Liver (tissue), 9 donors: ENCODE data around the gene CARD19. TPM values are rescaled to one million over a fixed set of nuclear protein-coding genes. Genes with fewer than 3 reads are reported as not detected.
"Not testable (repeated sequence)": the region's sequence is repeated elsewhere in the genome, so short reads cannot be mapped to it uniquely, and the experiment has no call there.

Experiments used
- DNase-seq: peaks from one replicate; pipeline ENCODE4 v3.0.0-alpha.2; 2017; ENCODE audit warnings: low spot score
- H3K27ac ChIP-seq, 2 donors: one replicate each; pipeline ENCODE4 v1.7.0; 2013; ENCODE audit warnings: inconsistent platforms in 2 of 2, low read length in 2 of 2, control low read depth in 1 of 2, low read depth in 1 of 2, mild to moderate bottlenecking in 1 of 2
- H3K27me3 ChIP-seq, 4 donors: one replicate each; pipeline versions ENCODE4 v1.6.1 to v1.7.0; 2013; ENCODE audit warnings: low read length in 3 of 4, inconsistent platforms in 1 of 4, mild to moderate bottlenecking in 1 of 4, moderate library complexity in 1 of 4; ENCODE audit not compliant: control insufficient read depth in 4 of 4, insufficient read depth in 4 of 4
- H3K36me3 ChIP-seq, 4 donors: one replicate each; pipeline versions ENCODE4 v1.6.1 to v1.7.0; 2013; ENCODE audit warnings: low read length in 3 of 4, mild to moderate bottlenecking in 3 of 4, low read depth in 1 of 4, moderate library complexity in 1 of 4; ENCODE audit not compliant: control insufficient read depth in 4 of 4, insufficient read depth in 3 of 4
- H3K4me1 ChIP-seq, 4 donors: one replicate each; pipeline versions ENCODE4 v1.6.1 to v1.7.0; 2013; ENCODE audit warnings: low read length in 3 of 4, mild to moderate bottlenecking in 3 of 4, moderate library complexity in 1 of 4; ENCODE audit not compliant: control insufficient read depth in 4 of 4, insufficient read depth in 4 of 4
- H3K4me3 ChIP-seq, 3 donors: one replicate each; pipeline versions ENCODE4 v1.6.1 to v1.7.0; 2013; ENCODE audit warnings: low read length in 3 of 3, control low read depth in 1 of 3, low read depth in 1 of 3, mild to moderate bottlenecking in 1 of 3
- H3K9ac ChIP-seq, 2 donors: one replicate each; pipeline ENCODE4 v1.7.0; 2013; ENCODE audit warnings: low read length in 2 of 2, mild to moderate bottlenecking in 2 of 2, moderate library complexity in 2 of 2, control low read depth in 1 of 2, low read depth in 1 of 2
- H3K9me3 ChIP-seq, 4 donors: one replicate each; pipeline versions ENCODE4 v1.6.1 to v1.7.0; 2013; ENCODE audit warnings: low read length in 3 of 4; ENCODE audit not compliant: control insufficient read depth in 4 of 4
- EGR1 ChIP-seq, 2 donors: IDR thresholded peaks; 2 replicates each; pipeline ENCODE4 v1.6.1; 2016 to 2018; ENCODE audit warnings: antibody characterized with exemption in 2 of 2, low read depth in 2 of 2
- FOXA1 ChIP-seq: IDR thresholded peaks from 2 replicates; pipeline ENCODE4 v1.6.1; 2016; ENCODE audit warnings: antibody characterized with exemption
- FOXA2 ChIP-seq: IDR thresholded peaks from 2 replicates; pipeline ENCODE4 v1.6.1; 2016; ENCODE audit warnings: antibody characterized with exemption
- GABPA ChIP-seq, 2 donors: IDR thresholded peaks in 1 of 2; conservative IDR thresholded peaks in 1 of 2; 2 replicates each; pipeline ENCODE4 v1.6.1; 2016; ENCODE audit warnings: antibody characterized with exemption in 2 of 2, mild to moderate bottlenecking in 1 of 2, moderate library complexity in 1 of 2
- HNF4A ChIP-seq, 2 donors: conservative IDR thresholded peaks; 2 replicates each; pipeline ENCODE4 v1.6.1; 2016; ENCODE audit warnings: antibody characterized with exemption in 2 of 2, mild to moderate bottlenecking in 2 of 2
- HNF4G ChIP-seq: IDR thresholded peaks from 2 replicates; pipeline ENCODE4 v1.6.1; 2016; ENCODE audit warnings: antibody characterized with exemption
- JUND ChIP-seq, 2 donors: IDR thresholded peaks; 2 replicates each; pipeline ENCODE4 v1.6.1; 2016; ENCODE audit warnings: antibody characterized with exemption in 2 of 2
- MAX ChIP-seq: IDR thresholded peaks from 2 replicates; pipeline ENCODE4 v1.6.1; 2016; ENCODE audit warnings: antibody characterized with exemption
- NR2F2 ChIP-seq: IDR thresholded peaks from 2 replicates; pipeline ENCODE4 v1.6.1; 2016; ENCODE audit warnings: antibody characterized with exemption
- RAD21 ChIP-seq, 2 donors: IDR thresholded peaks; 2 replicates each; pipeline ENCODE4 v1.6.1; 2016; ENCODE audit warnings: antibody characterized with exemption in 2 of 2, mild to moderate bottlenecking in 2 of 2
- RXRA ChIP-seq, 2 donors: IDR thresholded peaks; 2 replicates each; pipeline ENCODE4 v1.6.1; 2017 to 2018; ENCODE audit warnings: antibody characterized with exemption in 2 of 2, mild to moderate bottlenecking in 1 of 2
- SP1 ChIP-seq: IDR thresholded peaks from 2 replicates; pipeline ENCODE4 v1.6.1; 2018; ENCODE audit warnings: antibody characterized with exemption, mild to moderate bottlenecking
- TAF1 ChIP-seq: conservative IDR thresholded peaks from 2 replicates; pipeline ENCODE4 v1.6.1; 2016; ENCODE audit warnings: antibody characterized with exemption, mild to moderate bottlenecking
- YY1 ChIP-seq: IDR thresholded peaks from 2 replicates; pipeline ENCODE4 v1.6.1; 2016; ENCODE audit warnings: antibody characterized with exemption, mild to moderate bottlenecking
- ZBTB33 ChIP-seq: IDR thresholded peaks from 2 replicates; pipeline ENCODE4 v1.6.1; 2016; ENCODE audit warnings: antibody characterized with exemption
- WGBS: extraction: QIAGEN DNeasy Blood & Tissue Kit; methylation state at CpG from one replicate; pipeline ENCODE4 v1.1.7; 2013; 5-methylcytosine and 5-hydroxymethylcytosine counted together
- polyA plus RNA-seq, 2 donors: library from polyadenylated mRNA; stranded (reverse) in 1 of 2; unstranded in 1 of 2; fragments of 200-250 nt in 1 of 2; fragments of >200 nt in 1 of 2; fragmentation: Nextera tagmentation in 1 of 2; extraction: Ambion mirVana in 1 of 2; gene quantifications; one replicate each; pipeline versions ENCODE4 v1.2.1 to v1.2.3, GENCODE V29; 2013 to 2015
- total RNA-seq, 2 donors: library from RNA; depleted of rRNA; stranded (reverse); fragments of >200 nt; gene quantifications; one replicate each; pipeline ENCODE4 v1.2.3, GENCODE V29; 2014
- TF ChIP-seq, protein P1 (sequence below): fragments of 150-350 bp; IDR thresholded peaks from 2 replicates; pipeline ENCODE4 v1.5.1; 2017; ENCODE audit warnings: improper control_type of control experiment, low read depth, low read length; ENCODE audit not compliant: missing input control
- TF ChIP-seq, protein P2 (sequence below): IDR thresholded peaks from 2 replicates; pipeline ENCODE4 v1.6.1; 2016; ENCODE audit warnings: antibody characterized with exemption, mild to moderate bottlenecking
- TF ChIP-seq, protein P3 (sequence below): IDR thresholded peaks from 2 replicates; pipeline ENCODE4 v1.6.1; 2016; ENCODE audit warnings: antibody characterized with exemption
- donor health status: healthy.
- donor health status: healthy.
- donor health status: healthy.
- donor health status: healthy.
- donor health status: healthy.

CARD19 gene
- total and polyA plus RNA-seq, 4 donors: 13.0 to 18.2 (median 16.3) TPM

GRCh38 chr9:93141771-93142483, 45.9 kb downstream of the CARD19 start (continued):
- no peak for TF ChIP-seq EGR1 (IDR thresholded peaks at IDR 0.05; ENCODE audit: low read depth in 2 of 2)
- TF ChIP-seq, protein P1, sequence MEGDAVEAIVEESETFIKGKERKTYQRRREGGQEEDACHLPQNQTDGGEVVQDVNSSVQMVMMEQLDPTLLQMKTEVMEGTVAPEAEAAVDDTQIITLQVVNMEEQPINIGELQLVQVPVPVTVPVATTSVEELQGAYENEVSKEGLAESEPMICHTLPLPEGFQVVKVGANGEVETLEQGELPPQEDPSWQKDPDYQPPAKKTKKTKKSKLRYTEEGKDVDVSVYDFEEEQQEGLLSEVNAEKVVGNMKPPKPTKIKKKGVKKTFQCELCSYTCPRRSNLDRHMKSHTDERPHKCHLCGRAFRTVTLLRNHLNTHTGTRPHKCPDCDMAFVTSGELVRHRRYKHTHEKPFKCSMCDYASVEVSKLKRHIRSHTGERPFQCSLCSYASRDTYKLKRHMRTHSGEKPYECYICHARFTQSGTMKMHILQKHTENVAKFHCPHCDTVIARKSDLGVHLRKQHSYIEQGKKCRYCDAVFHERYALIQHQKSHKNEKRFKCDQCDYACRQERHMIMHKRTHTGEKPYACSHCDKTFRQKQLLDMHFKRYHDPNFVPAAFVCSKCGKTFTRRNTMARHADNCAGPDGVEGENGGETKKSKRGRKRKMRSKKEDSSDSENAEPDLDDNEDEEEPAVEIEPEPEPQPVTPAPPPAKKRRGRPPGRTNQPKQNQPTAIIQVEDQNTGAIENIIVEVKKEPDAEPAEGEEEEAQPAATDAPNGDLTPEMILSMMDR: no peak

DNA sequence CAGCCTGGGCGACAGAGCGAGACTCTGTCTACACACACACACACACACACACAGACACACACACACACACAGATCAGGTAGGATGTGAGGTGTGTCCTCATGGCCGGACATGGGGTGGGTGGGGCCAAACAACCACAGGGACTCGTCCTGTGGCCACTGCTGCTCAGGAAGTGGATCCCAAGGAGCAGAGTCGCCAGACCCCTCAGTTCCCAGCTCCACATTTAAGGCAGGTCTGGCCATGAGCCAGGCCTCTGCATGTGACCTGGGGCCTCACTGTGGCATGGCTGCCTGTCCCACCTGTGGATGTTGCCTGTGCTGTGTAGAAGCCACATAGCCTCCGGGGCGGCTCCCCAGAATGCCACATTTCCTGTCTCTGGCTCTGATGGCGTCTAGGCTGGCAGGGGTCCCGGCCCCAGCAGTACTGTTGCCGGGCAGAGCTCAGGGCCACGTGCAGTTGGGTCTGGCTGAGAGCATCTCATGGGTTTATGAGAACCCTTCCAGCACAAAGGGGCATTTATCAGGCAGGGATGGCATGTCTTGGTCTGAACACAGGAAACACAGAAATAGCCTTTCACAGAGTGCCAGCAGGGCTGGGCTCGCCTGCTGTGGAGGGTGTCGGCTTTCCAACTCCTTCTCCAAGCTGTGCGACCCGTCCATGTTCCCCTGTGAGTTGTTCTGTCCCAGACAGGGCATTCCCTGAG, 48.0 kb downstream of the CARD19 start:
- Histone ChIP-seq H3K4me3 (no peak overlapping the region), H3K27me3 (no peaks in the 10 kb centered on the region), H3K4me1 (peaks cover 0 to 3% (median 0%) of the 10 kb centered on the region in 4 donors), H3K9ac (no peak overlapping the region), H3K9me3 (no peaks in the 10 kb centered on the region), H3K27ac (no peak overlapping the region), H3K36me3 (no peaks in the 10 kb centered on the region)
- no peak for TF ChIP-seq TAF1
- TF ChIP-seq, protein P2, sequence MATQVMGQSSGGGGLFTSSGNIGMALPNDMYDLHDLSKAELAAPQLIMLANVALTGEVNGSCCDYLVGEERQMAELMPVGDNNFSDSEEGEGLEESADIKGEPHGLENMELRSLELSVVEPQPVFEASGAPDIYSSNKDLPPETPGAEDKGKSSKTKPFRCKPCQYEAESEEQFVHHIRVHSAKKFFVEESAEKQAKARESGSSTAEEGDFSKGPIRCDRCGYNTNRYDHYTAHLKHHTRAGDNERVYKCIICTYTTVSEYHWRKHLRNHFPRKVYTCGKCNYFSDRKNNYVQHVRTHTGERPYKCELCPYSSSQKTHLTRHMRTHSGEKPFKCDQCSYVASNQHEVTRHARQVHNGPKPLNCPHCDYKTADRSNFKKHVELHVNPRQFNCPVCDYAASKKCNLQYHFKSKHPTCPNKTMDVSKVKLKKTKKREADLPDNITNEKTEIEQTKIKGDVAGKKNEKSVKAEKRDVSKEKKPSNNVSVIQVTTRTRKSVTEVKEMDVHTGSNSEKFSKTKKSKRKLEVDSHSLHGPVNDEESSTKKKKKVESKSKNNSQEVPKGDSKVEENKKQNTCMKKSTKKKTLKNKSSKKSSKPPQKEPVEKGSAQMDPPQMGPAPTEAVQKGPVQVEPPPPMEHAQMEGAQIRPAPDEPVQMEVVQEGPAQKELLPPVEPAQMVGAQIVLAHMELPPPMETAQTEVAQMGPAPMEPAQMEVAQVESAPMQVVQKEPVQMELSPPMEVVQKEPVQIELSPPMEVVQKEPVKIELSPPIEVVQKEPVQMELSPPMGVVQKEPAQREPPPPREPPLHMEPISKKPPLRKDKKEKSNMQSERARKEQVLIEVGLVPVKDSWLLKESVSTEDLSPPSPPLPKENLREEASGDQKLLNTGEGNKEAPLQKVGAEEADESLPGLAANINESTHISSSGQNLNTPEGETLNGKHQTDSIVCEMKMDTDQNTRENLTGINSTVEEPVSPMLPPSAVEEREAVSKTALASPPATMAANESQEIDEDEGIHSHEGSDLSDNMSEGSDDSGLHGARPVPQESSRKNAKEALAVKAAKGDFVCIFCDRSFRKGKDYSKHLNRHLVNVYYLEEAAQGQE: no peak
- no peak for TF ChIP-seq GABPA (IDR thresholded peaks at IDR 0.05 in 1 of 2, conservative IDR thresholded peaks at IDR 0.05 in 1 of 2)
- no peak for TF ChIP-seq JUND (IDR thresholded peaks at IDR 0.05)
- TF ChIP-seq RAD21 (IDR thresholded peaks at IDR 0.05): no peak
- TF ChIP-seq, protein P1: no peak
- TF ChIP-seq YY1: no peak
- no peak for TF ChIP-seq FOXA2
- no peak for TF ChIP-seq RXRA (IDR thresholded peaks at IDR 0.05)
- TF ChIP-seq MAX: no peak
- TF ChIP-seq NR2F2: no peak
- TF ChIP-seq SP1: no peak
- TF ChIP-seq FOXA1: no peak
- TF ChIP-seq, protein P3, sequence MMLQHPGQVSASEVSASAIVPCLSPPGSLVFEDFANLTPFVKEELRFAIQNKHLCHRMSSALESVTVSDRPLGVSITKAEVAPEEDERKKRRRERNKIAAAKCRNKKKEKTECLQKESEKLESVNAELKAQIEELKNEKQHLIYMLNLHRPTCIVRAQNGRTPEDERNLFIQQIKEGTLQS: no peak
- TF ChIP-seq HNF4G: no peak
- TF ChIP-seq HNF4A (conservative IDR thresholded peaks at IDR 0.05): no peak
- no peak for TF ChIP-seq ZBTB33
- TF ChIP-seq EGR1 (IDR thresholded peaks at IDR 0.05; ENCODE audit: low read depth in 2 of 2): no peak
- DNase-seq: no peak
- WGBS: 68% methylated on average over 15 of the region's 15 CpGs

DNA sequence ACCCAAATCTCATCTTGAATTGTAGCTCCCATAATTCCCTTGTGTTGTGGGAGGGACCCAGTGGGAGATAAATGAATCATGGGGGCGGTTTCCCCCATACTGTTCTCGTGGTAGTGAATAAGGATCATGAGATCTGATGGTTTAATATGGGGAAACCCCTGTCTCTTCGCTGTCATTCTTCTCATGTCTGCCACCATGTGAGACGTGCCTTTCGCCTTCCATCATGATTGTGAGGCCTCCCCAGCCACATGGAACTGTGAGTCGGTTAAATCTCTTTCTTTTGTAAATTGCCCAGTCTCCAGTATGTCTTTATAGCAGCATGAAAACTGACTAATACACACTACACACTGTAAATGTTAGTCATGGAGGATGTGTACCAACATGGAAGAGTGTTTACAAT, 50.7 kb downstream of the CARD19 start:
- H3K27me3 ChIP-seq, H3K4me3 ChIP-seq, H3K4me1 ChIP-seq, H3K9me3 ChIP-seq, H3K9ac ChIP-seq, DNase-seq, H3K27ac ChIP-seq, H3K36me3 ChIP-seq: not testable (repeated sequence)
- WGBS: 89% methylated on average over 6 of the region's 6 CpGs
